Dendritic cell treated with granulocyte-macrophage colony-stimulating factor and Interleukin-4, amounts not matched to agents 40 ng/mL and 50 ng/mL, for 4 days (primary cell): Measurements from ENCODE around the gene MED12.

ENCODE experiments used
- H3K27ac Mint-ChIP-seq: one replicate; pipeline ENCODE4 v1.8.0; 2022; ENCODE audit warnings: mild to moderate bottlenecking, mixed read lengths
- H3K27me3 Mint-ChIP-seq: one replicate; pipeline ENCODE4 v1.8.0; 2022; ENCODE audit warnings: mild to moderate bottlenecking, mixed read lengths
- H3K36me3 Mint-ChIP-seq: one replicate; pipeline ENCODE4 v1.8.0; 2022; ENCODE audit warnings: low read depth, mixed read lengths
- H3K4me1 Mint-ChIP-seq: one replicate; pipeline ENCODE4 v1.8.0; 2022; ENCODE audit warnings: low read depth, mixed read lengths
- H3K4me3 Mint-ChIP-seq: one replicate; pipeline ENCODE4 v1.8.0; 2022; ENCODE audit warnings: mild to moderate bottlenecking, moderate library complexity, mixed read lengths
- H3K9me3 Mint-ChIP-seq: one replicate; pipeline ENCODE4 v1.8.0; 2022; ENCODE audit warnings: mixed read lengths
- intact Hi-C: fragments of 100-400 bp; cut with micrococcal nuclease; formaldehyde crosslinking; loops from one replicate; pipeline ENCODE4 v1.15.0; 2022

Gene MED12

DNA sequence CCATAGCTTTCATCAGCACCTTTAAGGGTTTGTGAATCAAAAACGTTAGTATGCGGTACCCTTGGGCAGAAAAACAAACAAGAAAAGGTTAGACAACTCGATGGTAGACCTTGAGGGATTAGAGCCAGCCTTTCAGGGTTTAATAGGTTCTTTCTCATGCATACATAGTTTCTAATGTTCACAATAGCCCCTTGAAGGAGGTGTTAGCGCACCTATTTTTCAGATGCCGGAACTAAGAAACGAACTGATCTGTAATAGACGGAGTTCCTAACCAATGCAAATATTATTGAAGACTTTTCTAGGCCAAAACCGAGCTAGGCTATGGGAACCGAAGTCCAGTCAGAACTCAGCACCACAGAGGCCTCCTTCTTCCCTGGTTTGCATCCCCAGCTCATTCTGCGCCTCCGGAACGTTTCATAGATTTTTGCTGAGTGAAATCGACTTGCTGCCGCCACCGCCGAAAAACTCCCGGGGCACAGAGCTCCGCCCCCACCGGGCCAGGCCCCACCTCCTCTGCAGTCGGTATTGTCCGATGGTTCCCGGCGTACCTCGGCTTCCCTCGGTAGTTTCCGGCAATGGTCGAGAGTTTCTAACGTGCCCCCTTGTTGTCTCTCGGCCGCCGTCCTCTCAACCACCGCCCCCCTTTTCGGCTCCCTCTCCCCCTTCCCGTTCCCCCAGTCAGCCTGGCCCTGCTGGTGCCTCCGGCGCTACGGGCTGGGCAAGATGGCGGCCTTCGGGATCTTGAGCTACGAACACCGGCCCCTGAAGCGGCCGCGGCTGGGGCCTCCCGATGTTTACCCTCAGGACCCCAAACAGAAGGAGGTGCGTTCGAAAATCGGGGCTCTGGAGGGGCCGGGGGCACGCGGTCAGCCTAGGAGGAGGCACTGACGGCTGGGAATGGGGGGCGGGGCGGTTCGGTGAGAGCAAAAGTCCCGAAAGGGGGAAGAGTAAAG, at the start of gene MED12:
TSS of gene MED12 (plus strand) at position 565 of the 953 bp plus-strand sequence. CDS start at position 724, 159 bp downstream.
- Mint-ChIP-seq H3K36me3 (peaks cover 45% of the 10 kb centered on the region), H3K9me3 (no peaks in the 10 kb centered on the region), H3K4me1 (peaks cover 7% of the 10 kb centered on the region), H3K27ac (peak within 1 kb of the TSS; percentile 95), H3K4me3 (peak within 1 kb of the TSS; percentile 86), H3K27me3 (no peaks in the 10 kb centered on the region)
- intact Hi-C loops: no loop called here

GRCh38 chrX:71070531-71070930, 47.9 kb upstream of the MED12 start:
- Mint-ChIP-seq H3K9me3 (no peaks in the 10 kb centered on the region), H3K27me3 (no peaks in the 10 kb centered on the region), H3K4me1 (peaks cover 19% of the 10 kb centered on the region), H3K4me3 (no peak overlapping the region), H3K36me3 (peaks cover 15% of the 10 kb centered on the region), H3K27ac (no peak overlapping the region)
- intact Hi-C loops: no loop called here

GRCh38 chrX:71081330-71082123, 36.9 kb upstream of the MED12 start:
- no peak overlapping the region for H3K27ac Mint-ChIP-seq
- H3K9me3 Mint-ChIP-seq: no peaks in the 10 kb centered on the region
- no peaks in the 10 kb centered on the region for H3K27me3 Mint-ChIP-seq
- H3K4me3 Mint-ChIP-seq: no peak overlapping the region
- intact Hi-C loops: no loop called here
- H3K36me3 Mint-ChIP-seq: no peaks in the 10 kb centered on the region
- no peaks in the 10 kb centered on the region for H3K4me1 Mint-ChIP-seq

GRCh38 chrX:71082124-71082647, 36.2 kb upstream of the MED12 start:
- Mint-ChIP-seq H3K4me1 (no peaks in the 10 kb centered on the region), H3K9me3 (no peaks in the 10 kb centered on the region), H3K36me3 (no peaks in the 10 kb centered on the region), H3K27ac (no peak overlapping the region), H3K27me3 (no peaks in the 10 kb centered on the region), H3K4me3 (no peak overlapping the region)
- intact Hi-C loops: no loop called here

DNA sequence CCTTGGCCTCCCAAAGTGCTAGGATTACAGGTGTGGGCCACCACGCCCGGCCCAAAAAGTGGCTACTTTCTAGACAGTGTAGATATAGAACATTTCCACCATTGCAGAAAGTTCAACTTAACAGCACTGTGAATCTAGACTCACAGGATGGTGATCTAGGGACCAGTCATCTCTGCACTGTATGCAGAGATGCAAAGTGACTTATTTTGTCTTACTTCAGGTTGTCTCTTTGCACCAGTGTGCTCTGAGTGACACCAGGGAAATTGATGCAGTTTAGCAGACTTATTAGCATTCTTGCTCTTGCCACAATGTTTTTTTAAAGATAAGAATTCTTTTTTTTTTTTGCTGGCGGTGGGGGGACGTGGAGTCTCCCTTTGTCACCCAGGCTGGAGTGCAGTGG, 35.6 kb upstream of the MED12 start:
- H3K4me3 Mint-ChIP-seq: no peak overlapping the region
- H3K4me1 Mint-ChIP-seq: no peaks in the 10 kb centered on the region
- no peak overlapping the region for H3K27ac Mint-ChIP-seq
- intact Hi-C loops: no loop called here
- H3K27me3 Mint-ChIP-seq: no peaks in the 10 kb centered on the region
- H3K9me3 Mint-ChIP-seq: no peaks in the 10 kb centered on the region
- H3K36me3 Mint-ChIP-seq: no peaks in the 10 kb centered on the region

DNA sequence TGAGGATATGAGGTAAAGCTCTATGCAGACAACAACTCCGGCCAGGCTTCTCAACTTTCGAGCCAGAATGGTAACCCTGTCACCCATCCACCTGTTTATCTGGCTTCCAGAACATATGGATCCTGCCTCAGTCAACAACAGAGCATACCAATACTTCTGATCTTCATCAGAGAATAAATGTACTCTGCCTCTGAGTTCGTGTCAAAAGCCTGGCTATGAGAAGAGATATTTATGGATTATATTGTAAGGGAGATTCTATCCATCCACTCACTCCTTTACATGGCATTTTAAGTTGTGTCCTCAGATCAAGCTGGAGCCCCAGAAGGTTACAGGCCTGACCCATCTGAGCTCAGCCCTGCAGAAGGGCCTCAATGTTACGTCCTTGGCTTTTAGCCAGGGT, 32.5 kb upstream of the MED12 start:
- Mint-ChIP-seq H3K4me1 (no peaks in the 10 kb centered on the region), H3K27ac (no peak overlapping the region), H3K9me3 (no peaks in the 10 kb centered on the region), H3K36me3 (no peaks in the 10 kb centered on the region), H3K4me3 (no peak overlapping the region), H3K27me3 (no peaks in the 10 kb centered on the region)
- intact Hi-C loops: no loop called here

DNA sequence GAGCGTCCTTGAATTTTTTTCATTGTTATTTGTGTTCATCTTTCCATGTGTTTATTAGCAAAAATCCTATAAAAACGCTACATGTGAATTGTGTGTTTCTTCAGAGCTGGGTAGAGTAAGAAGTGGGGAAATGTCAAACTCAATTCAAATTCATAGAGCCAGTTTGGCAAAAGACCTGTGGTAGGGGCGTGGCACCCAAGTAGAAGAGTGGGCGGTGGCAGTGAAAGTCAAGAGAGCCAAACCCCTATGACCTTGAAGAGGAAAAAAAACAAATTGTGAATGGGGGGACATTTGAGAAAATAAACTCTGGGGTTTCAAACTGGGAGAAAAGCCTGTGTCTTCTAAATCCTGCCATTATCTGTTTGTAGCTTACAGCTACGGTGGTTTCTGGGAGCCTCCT, 27.1 kb upstream of the MED12 start:
- Mint-ChIP-seq H3K36me3 (peaks cover 9% of the 10 kb centered on the region), H3K27ac (no peak overlapping the region), H3K4me1 (peaks cover 6% of the 10 kb centered on the region), H3K4me3 (no peak overlapping the region), H3K27me3 (peaks cover 4% of the 10 kb centered on the region), H3K9me3 (no peaks in the 10 kb centered on the region)
- intact Hi-C loops: no loop called here

DNA sequence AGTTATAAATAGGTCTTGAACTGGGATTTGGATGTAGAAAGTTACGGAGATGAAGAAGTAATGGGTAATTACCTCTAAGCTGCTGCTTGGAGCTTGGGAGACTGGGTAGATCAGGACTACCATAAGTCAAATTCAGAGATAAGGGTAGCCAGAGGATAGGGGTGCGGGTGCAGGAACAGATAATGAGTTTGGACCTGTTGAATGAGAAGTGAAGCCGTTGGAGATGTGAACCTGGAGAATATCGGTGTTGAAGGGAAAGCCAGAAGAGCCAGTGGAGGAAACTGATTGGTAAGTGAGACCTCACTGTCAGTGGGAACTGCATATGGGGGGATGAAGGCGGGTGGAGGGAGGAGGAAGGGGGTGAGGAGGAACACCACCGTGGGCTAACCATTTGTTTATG, 23.4 kb upstream of the MED12 start:
- H3K4me1 Mint-ChIP-seq: peaks cover 6% of the 10 kb centered on the region
- H3K27ac Mint-ChIP-seq: peak overlapping the region; percentile 87
- no peaks in the 10 kb centered on the region for H3K9me3 Mint-ChIP-seq
- H3K36me3 Mint-ChIP-seq: peaks cover 10% of the 10 kb centered on the region
- peak overlapping the region; percentile 92 for H3K4me3 Mint-ChIP-seq
- H3K27me3 Mint-ChIP-seq: peaks cover 4% of the 10 kb centered on the region
- intact Hi-C loops: no loop called here

DNA sequence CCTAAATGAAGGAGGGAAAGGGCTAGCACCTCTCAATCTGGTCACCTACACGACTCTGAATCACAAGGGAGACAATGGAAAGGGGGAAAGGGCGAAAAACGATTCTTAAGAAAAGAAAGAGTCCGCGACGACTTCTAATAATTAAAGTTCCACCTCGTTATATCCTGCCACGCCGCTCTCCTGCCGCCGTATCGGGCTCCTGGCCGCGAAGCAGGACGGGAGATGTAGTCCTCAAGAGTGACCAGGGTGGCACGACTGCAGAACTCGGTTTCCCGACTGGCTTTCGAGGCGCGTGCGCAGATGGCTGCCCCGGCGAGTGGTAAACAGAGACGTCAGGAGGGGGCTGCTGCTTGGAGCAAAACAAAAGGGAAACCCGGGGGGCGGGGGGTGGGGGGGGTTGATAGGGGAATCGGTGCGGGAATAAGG, 22.8 kb upstream of the MED12 start, which contains the start of gene FOXO4:
TSS of gene FOXO4 (plus strand) at position 297 of the 426 bp plus-strand sequence. CDS start 678 bp downstream, outside the sequence.
- H3K36me3 Mint-ChIP-seq: peaks cover 14% of the 10 kb centered on the region
- H3K27ac Mint-ChIP-seq: peak within 1 kb of the TSS; percentile 87
- H3K4me3 Mint-ChIP-seq: peak within 1 kb of the TSS; percentile 92
- H3K27me3 Mint-ChIP-seq: peaks cover 4% of the 10 kb centered on the region
- intact Hi-C loops: no loop called here
- no peaks in the 10 kb centered on the region for H3K9me3 Mint-ChIP-seq
- peaks cover 9% of the 10 kb centered on the region for H3K4me1 Mint-ChIP-seq

DNA sequence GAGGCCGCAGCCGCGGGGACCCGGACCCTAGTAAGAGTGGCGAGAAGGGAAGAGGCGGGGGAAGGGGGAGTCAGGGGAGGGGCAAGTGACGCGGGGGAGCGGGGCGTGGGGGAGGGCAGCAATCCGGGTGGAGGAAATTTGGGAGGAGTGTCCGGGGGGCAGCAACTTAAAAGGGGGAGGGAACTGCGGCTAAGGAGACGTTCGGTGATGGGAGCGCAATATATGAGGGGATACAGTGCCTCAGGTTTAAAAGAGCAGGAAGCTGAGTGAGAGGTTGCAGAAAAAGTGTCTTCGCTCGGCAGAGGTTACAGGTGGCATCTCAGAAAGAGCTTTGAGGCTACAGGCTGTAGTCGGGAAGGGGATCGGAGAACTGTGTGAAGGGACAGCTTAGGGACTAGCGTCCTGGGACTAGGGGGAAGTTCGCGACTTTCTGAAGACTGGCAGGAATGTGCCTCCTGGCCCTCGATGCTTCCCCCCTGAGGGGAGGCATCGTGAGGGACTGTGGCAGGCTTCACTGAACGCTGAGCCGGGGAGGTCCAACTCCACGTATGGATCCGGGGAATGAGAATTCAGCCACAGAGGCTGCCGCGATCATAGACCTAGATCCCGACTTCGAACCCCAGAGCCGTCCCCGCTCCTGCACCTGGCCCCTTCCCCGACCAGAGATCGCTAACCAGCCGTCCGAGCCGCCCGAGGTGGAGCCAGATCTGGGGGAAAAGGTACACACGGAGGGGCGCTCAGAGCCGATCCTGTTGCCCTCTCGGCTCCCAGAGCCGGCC, 22.2 kb upstream of the MED12 start:
- H3K9me3 Mint-ChIP-seq: no peaks in the 10 kb centered on the region
- peaks cover 20% of the 10 kb centered on the region for H3K36me3 Mint-ChIP-seq
- H3K4me3 Mint-ChIP-seq: peak overlapping the region; percentile 92
- H3K27ac Mint-ChIP-seq: peak overlapping the region; percentile 87
- peaks cover 11% of the 10 kb centered on the region for H3K4me1 Mint-ChIP-seq
- intact Hi-C loops: no loop called here
- H3K27me3 Mint-ChIP-seq: peaks cover 4% of the 10 kb centered on the region

- Mint-ChIP-seq H3K4me1 (peaks cover 11% of the 10 kb centered on the region), H3K27me3 (peaks cover 4% of the 10 kb centered on the region), H3K27ac (peak overlapping the region; percentile 87), H3K4me3 (peak overlapping the region; percentile 92), H3K36me3 (peaks cover 25% of the 10 kb centered on the region), H3K9me3 (no peaks in the 10 kb centered on the region)
- intact Hi-C loops: no loop called here
Observed at GRCh38 chrX:71096760-71097032, 21.7 kb upstream of the MED12 start.

DNA sequence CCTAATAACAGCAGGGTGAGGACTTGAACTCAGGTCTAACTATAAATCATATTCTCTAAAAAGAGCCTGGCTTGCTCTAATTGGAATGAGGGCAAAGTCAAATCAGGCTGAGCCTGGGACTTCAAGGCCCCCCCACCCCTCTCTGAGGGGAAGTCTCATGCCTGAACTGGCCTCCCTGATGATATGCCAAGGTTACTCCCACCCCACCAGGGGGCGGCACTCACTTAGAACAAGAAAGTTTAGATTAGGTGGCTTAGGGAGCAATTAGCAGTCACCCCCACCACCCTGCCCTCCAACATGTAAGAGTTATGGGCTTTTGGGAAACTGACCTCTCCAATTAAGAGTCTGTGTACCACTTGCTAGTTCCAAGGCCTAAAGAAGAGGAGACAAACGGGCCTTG, 20.1 kb upstream of the MED12 start:
- Mint-ChIP-seq H3K4me3 (no peak overlapping the region), H3K9me3 (no peaks in the 10 kb centered on the region), H3K27ac (no peak overlapping the region), H3K36me3 (peaks cover 26% of the 10 kb centered on the region), H3K27me3 (peaks cover 4% of the 10 kb centered on the region), H3K4me1 (peaks cover 19% of the 10 kb centered on the region)
- intact Hi-C loops: loop anchor here (1.0 kb wide), 2 partner anchors 31 to 81 kb away; no protein-coding TSS in a partner anchor

DNA sequence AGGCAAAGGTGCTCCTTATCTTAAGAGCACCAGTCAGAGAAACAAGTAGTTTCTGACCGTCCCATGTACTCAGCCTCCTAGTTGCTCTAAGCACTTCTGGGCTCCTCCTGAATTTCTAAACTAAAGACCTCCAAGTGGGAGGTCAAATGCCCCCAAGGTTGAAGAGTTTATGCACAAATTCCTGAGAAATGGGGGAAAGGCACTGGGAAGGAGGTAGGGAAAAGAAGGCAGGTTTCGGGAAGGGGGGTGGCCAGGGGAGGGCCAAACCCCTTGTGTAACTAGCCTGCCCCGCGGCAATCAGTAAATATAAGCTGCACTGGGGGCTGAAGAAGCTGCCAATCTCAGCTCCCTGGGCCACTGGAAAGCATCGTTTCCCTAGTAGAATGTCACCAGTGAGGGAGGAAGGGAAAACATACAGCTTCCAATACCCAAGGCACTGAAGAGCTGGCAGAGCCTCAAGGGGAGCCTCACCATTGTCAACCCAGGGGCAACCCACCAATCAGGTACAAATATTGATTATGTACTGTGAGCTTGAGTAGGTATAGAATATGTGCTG, 19.4 kb upstream of the MED12 start:
- peaks cover 26% of the 10 kb centered on the region for H3K36me3 Mint-ChIP-seq
- intact Hi-C loops: loop anchor here (1.0 kb wide), 2 partner anchors 30 to 80 kb away; no protein-coding TSS in a partner anchor
- H3K4me1 Mint-ChIP-seq: peaks cover 27% of the 10 kb centered on the region
- peaks cover 3% of the 10 kb centered on the region for H3K27me3 Mint-ChIP-seq
- H3K4me3 Mint-ChIP-seq: no peak overlapping the region
- no peaks in the 10 kb centered on the region for H3K9me3 Mint-ChIP-seq
- no peak overlapping the region for H3K27ac Mint-ChIP-seq
